ENCODE results near the gene OTOF.

The OTOF gene

GRCh38 chr2:26464390-26465265, 13.3 kb downstream of the OTOF start:
- DNase-seq = no peak

- DNase-seq = no peak
Observed at GRCh38 chr2:26463244-26464192, 14.4 kb downstream of the OTOF start.

GRCh38 chr2:26462511-26463243, 15.2 kb downstream of the OTOF start:
- peak; percentile 62 for DNase-seq

- DNase-seq = no peak
Observed at GRCh38 chr2:26462100-26462499, 15.8 kb downstream of the OTOF start.

GRCh38 chr2:26461601-26462023, 16.3 kb downstream of the OTOF start:
- DNase-seq = no peak

GRCh38 chr2:26460613-26461031, 17.3 kb downstream of the OTOF start:
- DNase-seq = no peak

- no peak for DNase-seq
Observed at GRCh38 chr2:26459991-26460612, 17.8 kb downstream of the OTOF start.

GRCh38 chr2:26458365-26459042, 19.4 kb downstream of the OTOF start:
- DNase-seq = no peak

GRCh38 chr2:26457695-26458364, 20.1 kb downstream of the OTOF start:
- DNase-seq = no peak

- no peak for DNase-seq
Observed at GRCh38 chr2:26457251-26457666, 20.7 kb downstream of the OTOF start.

- no peak for DNase-seq
Observed at GRCh38 chr2:26456440-26457250, 21.3 kb downstream of the OTOF start.

- DNase-seq = no peak
Observed at GRCh38 chr2:26455670-26456439, 22.1 kb downstream of the OTOF start.

- DNase-seq = peak; percentile 28
Observed at GRCh38 chr2:26455037-26455669, 22.8 kb downstream of the OTOF start.

GRCh38 chr2:26454561-26455001, 23.3 kb downstream of the OTOF start:
- DNase-seq = no peak

- peak; percentile 7 for DNase-seq
Observed at GRCh38 chr2:26453421-26454329, 24.2 kb downstream of the OTOF start.

GRCh38 chr2:26451700-26452099, 26.2 kb downstream of the OTOF start:
- no peak for DNase-seq

GRCh38 chr2:26450031-26450635, 27.8 kb downstream of the OTOF start:
- DNase-seq = no peak
